Common myeloid progenitor, CD34-positive (primary cell): ENCODE measurements around the gene BAIAP2L2.

Experiments used
- CTCF ChIA-PET: fragments of 350-600 bp; sonication (Branson Sonifier 250); formaldehyde crosslinking; loops from one replicate; lab custom pipeline; 2021; ENCODE audit warnings: antibody characterized with exemption; lab: Charles Lee
- POLR2A ChIA-PET: fragments of 350-600 bp; sonication (Branson Sonifier 250); formaldehyde crosslinking; loops from one replicate; lab custom pipeline; 2021; ENCODE audit warnings: antibody characterized with exemption; lab: Charles Lee
- DNase-seq, 3 donors: peaks; one replicate each; pipeline versions ENCODE4 v3.0.0 to v3.0.0-alpha.2; 2013
- H3K27ac ChIP-seq, 2 experiments: 1 replicate in 1 of 2; 2 replicates in 1 of 2; pipeline ENCODE4 v1.7.0; 2013; ENCODE audit warnings: inconsistent platforms in 2 of 2, low read length in 2 of 2, mild to moderate bottlenecking in 2 of 2, low read depth in 1 of 2, moderate library complexity in 1 of 2; ENCODE audit not compliant: severe bottlenecking in 2 of 2, insufficient read depth in 1 of 2, poor library complexity in 1 of 2
- H3K27me3 ChIP-seq, 5 experiments: replicated peaks in 2 of 5; 1 replicate in 3 of 5; 2 replicates in 2 of 5; pipeline versions ENCODE4 v1.6.1 to v1.7.0; 2013; ENCODE audit warnings: low read length in 4 of 5, mild to moderate bottlenecking in 2 of 5, moderate library complexity in 2 of 5, inconsistent platforms in 1 of 5; ENCODE audit not compliant: insufficient read depth in 5 of 5, control insufficient read depth in 4 of 5
- H3K36me3 ChIP-seq, 4 experiments: 1 replicate in 2 of 4; 2 replicates in 2 of 4; pipeline versions ENCODE4 v1.6.1 to v1.7.0; 2013; ENCODE audit warnings: low read length in 3 of 4, control low read depth in 1 of 4, mild to moderate bottlenecking in 1 of 4; ENCODE audit not compliant: control insufficient read depth in 4 of 4, insufficient read depth in 4 of 4
- H3K4me1 ChIP-seq, 4 experiments: 1 replicate in 3 of 4; 2 replicates in 1 of 4; pipeline versions ENCODE4 v1.6.1 to v1.7.1; 2013; ENCODE audit warnings: low read length in 3 of 4, mild to moderate bottlenecking in 3 of 4, control low read depth in 1 of 4, inconsistent platforms in 1 of 4, moderate library complexity in 1 of 4; ENCODE audit not compliant: control insufficient read depth in 4 of 4, insufficient read depth in 4 of 4; ENCODE audit errors: control extremely low read depth in 1 of 4
- H3K4me3 ChIP-seq, 7 experiments: 1 replicate in 4 of 7; 2 replicates in 3 of 7; pipeline versions ENCODE4 v1.5.1 to v1.7.0; 2013; ENCODE audit warnings: mild to moderate bottlenecking in 7 of 7, low read length in 6 of 7, moderate library complexity in 6 of 7, inconsistent platforms in 2 of 7, low read depth in 2 of 7, control low read depth in 1 of 7; ENCODE audit not compliant: insufficient read depth in 4 of 7, control insufficient read depth in 1 of 7; ENCODE audit errors: extremely low read depth in 1 of 7
- H3K9me3 ChIP-seq, 5 experiments: 1 replicate in 4 of 5; 2 replicates in 1 of 5; pipeline versions ENCODE4 v1.6.1 to v1.7.1; 2013; ENCODE audit warnings: low read length in 4 of 5, mild to moderate bottlenecking in 2 of 5, inconsistent platforms in 1 of 5, low read depth in 1 of 5, moderate library complexity in 1 of 5; ENCODE audit not compliant: control insufficient read depth in 4 of 5, insufficient read depth in 2 of 5; ENCODE audit errors: control extremely low read depth in 1 of 5
- WGBS: methylation state at CpG from one replicate; pipeline ENCODE4 v1.1.5; 2013; ENCODE audit not compliant: insufficient coverage; 5-methylcytosine and 5-hydroxymethylcytosine counted together

BAIAP2L2 gene

GRCh38 chr22:38068641-38069371, 41.7 kb downstream of the BAIAP2L2 start:
- Histone ChIP-seq H3K27me3 (no peaks in the 10 kb centered on the region), H3K36me3 (peaks cover 13 to 91% (median 55%) of the 10 kb centered on the region in 4 experiments), H3K4me3 (no peak overlapping the region), H3K27ac (no peak overlapping the region), H3K9me3 (no peaks in the 10 kb centered on the region), H3K4me1 (no peaks in the 10 kb centered on the region)
- ChIA-PET CTCF (interaction anchor here (0.8 to 4.4 kb wide), 4 partner anchors 16 to 502 kb away, joined by 3 to 16 read pairs (median 4); no protein-coding TSS in a partner anchor), POLR2A (interaction anchor here (0.6 kb wide), 1 partner anchor 1747 kb away, joined by 3 read pairs; no protein-coding TSS in a partner anchor)
- WGBS: 97% methylated on average over 10 of the region's 13 CpGs
- no peak for DNase-seq

- POLR2A ChIA-PET: interaction anchor here (0.6 kb wide), 1 partner anchor 1746 kb away, joined by 3 read pairs; no protein-coding TSS in a partner anchor
- no peak for DNase-seq
- CTCF ChIA-PET: interaction anchor here (0.8 to 4.4 kb wide), 3 partner anchors 15 to 77 kb away, joined by 3 to 16 read pairs (median 4); no protein-coding TSS in a partner anchor
- WGBS: 97% methylated on average over 12 of the region's 13 CpGs
- Histone ChIP-seq H3K36me3 (peaks cover 13 to 88% (median 48%) of the 10 kb centered on the region in 4 experiments), H3K9me3 (no peaks in the 10 kb centered on the region), H3K27me3 (no peaks in the 10 kb centered on the region), H3K4me1 (no peaks in the 10 kb centered on the region), H3K4me3 (no peak overlapping the region), H3K27ac (no peak overlapping the region)
Observed at GRCh38 chr22:38067761-38068360, 42.6 kb downstream of the BAIAP2L2 start.

- no peak for DNase-seq
- H3K36me3 ChIP-seq: peaks cover 13 to 83% (median 43%) of the 10 kb centered on the region in 4 experiments
- no peaks in the 10 kb centered on the region for H3K4me1 ChIP-seq
- H3K27ac ChIP-seq: no peak overlapping the region
- ChIA-PET CTCF (interaction anchor here (1.5 to 4.4 kb wide), 2 partner anchors 14 to 76 kb away, joined by 3 to 16 read pairs; no protein-coding TSS in a partner anchor), POLR2A (interaction anchor here (0.6 kb wide), 1 partner anchor 167 kb away, joined by 3 read pairs; no protein-coding TSS in a partner anchor)
- no peaks in the 10 kb centered on the region for H3K27me3 ChIP-seq
- no peak overlapping the region for H3K4me3 ChIP-seq
- 92% methylated on average over 3 of the region's 8 CpGs for WGBS
- no peaks in the 10 kb centered on the region for H3K9me3 ChIP-seq
Observed at GRCh38 chr22:38067028-38067415, 43.5 kb downstream of the BAIAP2L2 start.

- POLR2A ChIA-PET: interaction anchor here (0.6 kb wide), 1 partner anchor 167 kb away, joined by 3 read pairs; no protein-coding TSS in a partner anchor
- Histone ChIP-seq H3K4me1 (no peaks in the 10 kb centered on the region), H3K27ac (no peak overlapping the region), H3K9me3 (no peaks in the 10 kb centered on the region), H3K27me3 (no peaks in the 10 kb centered on the region), H3K36me3 (peaks cover 12 to 82% (median 41%) of the 10 kb centered on the region in 4 experiments), H3K4me3 (no peak overlapping the region)
- CTCF ChIA-PET: interaction anchor here (1.4 to 1.7 kb wide), 2 partner anchors 13 to 29 kb away, joined by 3 to 11 read pairs; no protein-coding TSS in a partner anchor
- no peak for DNase-seq
- WGBS: 99% methylated on average over 12 of the region's 13 CpGs
Observed at GRCh38 chr22:38066381-38067027, 44.0 kb downstream of the BAIAP2L2 start.

- Histone ChIP-seq H3K4me1 (no peaks in the 10 kb centered on the region), H3K36me3 (peaks cover 10 to 75% (median 39%) of the 10 kb centered on the region in 4 experiments), H3K9me3 (no peaks in the 10 kb centered on the region), H3K27ac (no peak overlapping the region), H3K27me3 (no peaks in the 10 kb centered on the region), H3K4me3 (no peak overlapping the region)
- POLR2A ChIA-PET: interaction anchor here (0.6 kb wide), 1 partner anchor 497 kb away, joined by 3 read pairs; no protein-coding TSS in a partner anchor
- 98% methylated on average over 5 of the region's 8 CpGs for WGBS
- CTCF ChIA-PET: interaction anchor here (0.9 to 1.7 kb wide), 3 partner anchors 12 to 33 kb away, joined by 3 to 11 read pairs (median 3); no protein-coding TSS in a partner anchor
- no peak for DNase-seq
Observed at GRCh38 chr22:38065539-38065938, 44.9 kb downstream of the BAIAP2L2 start.

GRCh38 chr22:38062791-38063190, 47.7 kb downstream of the BAIAP2L2 start:
- WGBS: 96% methylated on average over 3 of the region's 6 CpGs
- H3K4me1 ChIP-seq: peaks cover 0 to 2% (median under 1%) of the 10 kb centered on the region in 4 experiments
- ChIA-PET CTCF (interaction anchor here (0.7 to 1.0 kb wide), 2 partner anchors 10 to 11 kb away, joined by 3 to 4 read pairs; no protein-coding TSS in a partner anchor), POLR2A (no interaction called here)
- H3K4me3 ChIP-seq: no peak overlapping the region
- no peaks in the 10 kb centered on the region for H3K27me3 ChIP-seq
- H3K36me3 ChIP-seq: peaks cover 14 to 64% (median 33%) of the 10 kb centered on the region in 4 experiments
- no peak for DNase-seq
- H3K27ac ChIP-seq: no peak overlapping the region
- H3K9me3 ChIP-seq: no peaks in the 10 kb centered on the region
